ENCODE data around the gene DIP2B.

GRCh38 chr12:50638482-50638880 is 133.7 kb downstream of the DIP2B start:
- TF ChIP-seq CTCF (conservative IDR thresholded peaks at IDR 0.05 in 1 of 2, IDR thresholded peaks at IDR 0.05 in 1 of 2; ENCODE audit: extremely low read depth in 1 of 2, insufficient read depth in 1 of 2, low read depth in 1 of 2, low read length in 2 of 2) = no peak
- TF ChIP-seq EZH2 (IDR thresholded peaks at IDR 0.05; ENCODE audit: borderline replicate concordance, low read length) = no peak
